HepG2 (cell line): ENCODE data around the gene NPAS2. TPM values are rescaled to one million over a fixed set of nuclear protein-coding genes. Genes with fewer than 3 reads are reported as not detected.

Experiments
- ATM ChIP-seq: fragments of 450-650 bp; IDR thresholded peaks from 2 replicates; pipeline ENCODE4 v1.7.1; 2017; ENCODE audit warnings: mild to moderate bottlenecking, borderline replicate concordance
- ATRX ChIP-seq: sonication (generic); formaldehyde crosslinking; IDR thresholded peaks from 2 replicates; pipeline ENCODE4 v1.4.0; 2020; ENCODE audit warnings: missing genetic modification reagents, borderline replicate concordance
- ETV5 ChIP-seq: IDR thresholded peaks from 2 replicates; pipeline ENCODE4 v1.6.1; 2018; ENCODE audit warnings: missing biosample characterization, missing genetic modification reagents, inconsistent platforms, borderline replicate concordance
- HNRNPL ChIP-seq: fragments of 200-400 bp; formaldehyde crosslinking; IDR thresholded peaks from 2 replicates; pipeline ENCODE4 v1.6.1; 2017; ENCODE audit warnings: mild to moderate bottlenecking, low read depth, low read length
- KLF6 ChIP-seq: IDR thresholded peaks from 2 replicates; pipeline ENCODE4 v1.8.0; 2016; ENCODE audit warnings: missing biosample characterization, missing genetic modification reagents
- MAZ ChIP-seq, 2 experiments: sonication (generic) in 1 of 2; formaldehyde crosslinking in 1 of 2; IDR thresholded peaks; 2 replicates each; pipeline versions ENCODE4 v1.5.0 to v1.6.1; 2012 to 2020; ENCODE audit warnings: low read depth in 2 of 2, mild to moderate bottlenecking in 2 of 2, borderline replicate concordance in 1 of 2, improper control_type of control experiment in 1 of 2, low read length in 1 of 2, missing genetic modification reagents in 1 of 2, moderate library complexity in 1 of 2
- MYC ChIP-seq: sonication (generic); formaldehyde crosslinking; IDR thresholded peaks from 2 replicates; pipeline ENCODE4 v1.9.0; 2021; ENCODE audit warnings: missing genetic modification reagents, borderline replicate concordance
- NFRKB ChIP-seq: fragments of 450-650 bp; IDR thresholded peaks from 2 replicates; pipeline ENCODE4 v1.6.1; 2017
- STAG1 ChIP-seq: sonication (generic); formaldehyde crosslinking; IDR thresholded peaks from 2 replicates; pipeline ENCODE4 v1.4.0; 2020; ENCODE audit warnings: missing genetic modification reagents
- ZNF224 ChIP-seq: sonication (generic); formaldehyde crosslinking; IDR thresholded peaks from 2 replicates; pipeline ENCODE4 v1.5.0; 2020; ENCODE audit warnings: mild to moderate bottlenecking, missing genetic modification reagents
- ZNF263 ChIP-seq: sonication (generic); formaldehyde crosslinking; IDR thresholded peaks from 2 replicates; pipeline ENCODE4 v1.4.0; 2020; ENCODE audit warnings: missing genetic modification reagents
- ZNF44 ChIP-seq: sonication (generic); formaldehyde crosslinking; IDR thresholded peaks from 2 replicates; pipeline ENCODE4 v1.5.1; 2020; ENCODE audit warnings: mild to moderate bottlenecking, missing genetic modification reagents
- ZNF7 ChIP-seq: IDR thresholded peaks from 2 replicates; pipeline ENCODE4 v1.6.1; 2016; ENCODE audit warnings: missing biosample characterization, missing genetic modification reagents
- ZNF850 ChIP-seq: sonication (generic); formaldehyde crosslinking; conservative IDR thresholded peaks from 2 replicates; pipeline ENCODE4 v1.9.0; 2021; ENCODE audit warnings: mild to moderate bottlenecking, missing genetic modification reagents
- ZNF891 ChIP-seq: sonication (generic); formaldehyde crosslinking; IDR thresholded peaks from 2 replicates; pipeline ENCODE4 v1.5.0; 2020; ENCODE audit warnings: mild to moderate bottlenecking, missing genetic modification reagents
- polyA plus RNA-seq, 8 experiments: library from polyadenylated mRNA; depleted of rRNA in 3 of 8; stranded (reverse) in 7 of 8; unstranded in 1 of 8; fragments of >200 nt; fragmentation: Illumina TruSeq in 4 of 8; extraction: Trizol in 4 of 8; gene quantifications; 2 replicates each; pipeline versions ENCODE4 v1.2.1 to v1.2.3, GENCODE V29; 2011 to 2016; ENCODE audit warnings: low read depth in 4 of 8, missing spikeins in 1 of 8, mixed read lengths in 1 of 8; ENCODE audit not compliant: insufficient read depth in 1 of 8
- total RNA-seq, 5 experiments: library from RNA; depleted of rRNA; stranded (reverse); fragments of >200 nt; fragmentation: Illumina TruSeq; extraction: Trizol; gene quantifications; 2 replicates each; pipeline ENCODE4 v1.2.3, GENCODE V29; 2016; ENCODE audit warnings: low read depth in 1 of 5
- TF ChIP-seq, protein P1 (sequence below): sonication (generic); formaldehyde crosslinking; conservative IDR thresholded peaks from 2 replicates; pipeline ENCODE4 v1.4.0; 2020; ENCODE audit warnings: mild to moderate bottlenecking, missing genetic modification reagents, moderate library complexity
- TF ChIP-seq, protein P2 (sequence below): sonication (generic); formaldehyde crosslinking; IDR thresholded peaks from 2 replicates; pipeline ENCODE4 v1.4.0; 2020; ENCODE audit warnings: mild to moderate bottlenecking, missing genetic modification reagents
- TF ChIP-seq, protein P3 (sequence below): sonication (generic); formaldehyde crosslinking; IDR thresholded peaks from 2 replicates; pipeline ENCODE4 v1.4.0; 2020; ENCODE audit warnings: missing genetic modification reagents
- TF ChIP-seq, protein P4 (sequence below): sonication (generic); formaldehyde crosslinking; IDR thresholded peaks from 2 replicates; pipeline ENCODE4 v1.4.0; 2020; ENCODE audit warnings: missing genetic modification reagents

NPAS2 gene
- total and polyA plus RNA-seq, 2 of the 13 experiments (the other 11 are each of a cell fraction or from before 2014, with no cell fraction given): 14.8 to 37.5 TPM

DNA sequence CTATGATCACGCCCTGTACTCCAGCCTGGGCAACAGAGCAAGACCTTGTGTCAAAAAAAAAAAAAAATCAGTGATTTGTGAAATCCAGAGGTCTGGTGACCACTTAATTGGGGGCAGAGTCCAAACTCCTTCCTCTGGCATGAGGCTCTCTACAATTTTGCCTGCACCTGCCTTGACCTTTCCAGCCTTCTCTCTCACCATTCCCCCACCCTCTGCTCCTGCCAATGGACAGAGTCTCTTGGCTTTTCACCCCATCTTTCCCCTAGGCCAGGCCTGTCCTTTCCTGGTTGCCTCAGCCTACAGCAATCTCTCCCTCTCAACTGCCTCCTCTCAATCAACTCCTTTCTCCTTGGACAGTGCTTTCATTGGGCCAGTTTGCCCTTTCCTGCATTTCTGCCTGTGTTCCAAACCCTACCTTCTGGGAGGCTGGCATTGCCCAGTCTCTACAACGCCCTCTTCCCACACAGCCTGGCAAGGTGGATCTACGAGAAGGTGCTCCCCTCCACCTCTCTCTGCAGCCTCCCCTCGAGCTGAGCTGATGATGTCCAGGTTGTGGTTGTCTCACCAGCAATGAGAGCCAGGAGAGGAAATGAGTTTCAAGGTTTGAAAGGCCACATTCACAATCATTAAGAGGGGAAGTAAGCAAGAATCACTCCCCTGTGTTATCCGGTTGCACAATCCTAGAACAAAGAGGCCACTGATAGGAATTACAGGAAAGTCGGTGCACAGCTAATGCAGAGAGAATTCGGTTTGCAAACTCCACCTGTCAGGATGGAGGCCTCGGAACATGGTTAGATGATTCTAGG lies 39.5 kb upstream of the NPAS2 start (continued):
- TF ChIP-seq, protein P1, sequence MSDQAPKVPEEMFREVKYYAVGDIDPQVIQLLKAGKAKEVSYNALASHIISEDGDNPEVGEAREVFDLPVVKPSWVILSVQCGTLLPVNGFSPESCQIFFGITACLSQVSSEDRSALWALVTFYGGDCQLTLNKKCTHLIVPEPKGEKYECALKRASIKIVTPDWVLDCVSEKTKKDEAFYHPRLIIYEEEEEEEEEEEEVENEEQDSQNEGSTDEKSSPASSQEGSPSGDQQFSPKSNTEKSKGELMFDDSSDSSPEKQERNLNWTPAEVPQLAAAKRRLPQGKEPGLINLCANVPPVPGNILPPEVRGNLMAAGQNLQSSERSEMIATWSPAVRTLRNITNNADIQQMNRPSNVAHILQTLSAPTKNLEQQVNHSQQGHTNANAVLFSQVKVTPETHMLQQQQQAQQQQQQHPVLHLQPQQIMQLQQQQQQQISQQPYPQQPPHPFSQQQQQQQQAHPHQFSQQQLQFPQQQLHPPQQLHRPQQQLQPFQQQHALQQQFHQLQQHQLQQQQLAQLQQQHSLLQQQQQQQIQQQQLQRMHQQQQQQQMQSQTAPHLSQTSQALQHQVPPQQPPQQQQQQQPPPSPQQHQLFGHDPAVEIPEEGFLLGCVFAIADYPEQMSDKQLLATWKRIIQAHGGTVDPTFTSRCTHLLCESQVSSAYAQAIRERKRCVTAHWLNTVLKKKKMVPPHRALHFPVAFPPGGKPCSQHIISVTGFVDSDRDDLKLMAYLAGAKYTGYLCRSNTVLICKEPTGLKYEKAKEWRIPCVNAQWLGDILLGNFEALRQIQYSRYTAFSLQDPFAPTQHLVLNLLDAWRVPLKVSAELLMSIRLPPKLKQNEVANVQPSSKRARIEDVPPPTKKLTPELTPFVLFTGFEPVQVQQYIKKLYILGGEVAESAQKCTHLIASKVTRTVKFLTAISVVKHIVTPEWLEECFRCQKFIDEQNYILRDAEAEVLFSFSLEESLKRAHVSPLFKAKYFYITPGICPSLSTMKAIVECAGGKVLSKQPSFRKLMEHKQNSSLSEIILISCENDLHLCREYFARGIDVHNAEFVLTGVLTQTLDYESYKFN (CRISPR knock-in tag): peak; percentile 94
- TF ChIP-seq KLF6 (CRISPR knock-in tag) (peak; percentile 53; the same call in 1 of the 2 replicates), ATM (no peak), ZNF263 (peak; percentile 99), MAZ (IDR thresholded peaks at IDR 0.05; ENCODE audit: borderline replicate concordance, low read depth, low read length) (0 out of 2 replicates have a peak, but pooled peaks have one; percentile 55), MAZ (CRISPR knock-in tag; IDR thresholded peaks at IDR 0.05; ENCODE audit: low read depth) (peak; percentile 64; the same call in 1 of the 2 replicates), ZNF224 (CRISPR knock-in tag) (no peak), ZNF891 (CRISPR knock-in tag) (no peak), ETV5 (CRISPR knock-in tag) (peak; percentile 100), ZNF44 (CRISPR knock-in tag) (no peak; the same call in 1 of the 2 replicates), ATRX (CRISPR knock-in tag) (0 out of 2 replicates have a peak, but pooled peaks have one; percentile 64), MYC (CRISPR knock-in tag) (peak; percentile 63), STAG1 (peak; percentile 24), HNRNPL (0 out of 2 replicates have a peak, but pooled peaks have one; percentile 71), ZNF850 (CRISPR knock-in tag) (no peak), ZNF7 (CRISPR knock-in tag) (no peak), NFRKB (no peak)
- TF ChIP-seq, protein P2, sequence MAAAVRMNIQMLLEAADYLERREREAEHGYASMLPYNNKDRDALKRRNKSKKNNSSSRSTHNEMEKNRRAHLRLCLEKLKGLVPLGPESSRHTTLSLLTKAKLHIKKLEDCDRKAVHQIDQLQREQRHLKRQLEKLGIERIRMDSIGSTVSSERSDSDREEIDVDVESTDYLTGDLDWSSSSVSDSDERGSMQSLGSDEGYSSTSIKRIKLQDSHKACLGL (CRISPR knock-in tag): peak; percentile 72; the same call in 1 of the 2 replicates
- TF ChIP-seq, protein P3, sequence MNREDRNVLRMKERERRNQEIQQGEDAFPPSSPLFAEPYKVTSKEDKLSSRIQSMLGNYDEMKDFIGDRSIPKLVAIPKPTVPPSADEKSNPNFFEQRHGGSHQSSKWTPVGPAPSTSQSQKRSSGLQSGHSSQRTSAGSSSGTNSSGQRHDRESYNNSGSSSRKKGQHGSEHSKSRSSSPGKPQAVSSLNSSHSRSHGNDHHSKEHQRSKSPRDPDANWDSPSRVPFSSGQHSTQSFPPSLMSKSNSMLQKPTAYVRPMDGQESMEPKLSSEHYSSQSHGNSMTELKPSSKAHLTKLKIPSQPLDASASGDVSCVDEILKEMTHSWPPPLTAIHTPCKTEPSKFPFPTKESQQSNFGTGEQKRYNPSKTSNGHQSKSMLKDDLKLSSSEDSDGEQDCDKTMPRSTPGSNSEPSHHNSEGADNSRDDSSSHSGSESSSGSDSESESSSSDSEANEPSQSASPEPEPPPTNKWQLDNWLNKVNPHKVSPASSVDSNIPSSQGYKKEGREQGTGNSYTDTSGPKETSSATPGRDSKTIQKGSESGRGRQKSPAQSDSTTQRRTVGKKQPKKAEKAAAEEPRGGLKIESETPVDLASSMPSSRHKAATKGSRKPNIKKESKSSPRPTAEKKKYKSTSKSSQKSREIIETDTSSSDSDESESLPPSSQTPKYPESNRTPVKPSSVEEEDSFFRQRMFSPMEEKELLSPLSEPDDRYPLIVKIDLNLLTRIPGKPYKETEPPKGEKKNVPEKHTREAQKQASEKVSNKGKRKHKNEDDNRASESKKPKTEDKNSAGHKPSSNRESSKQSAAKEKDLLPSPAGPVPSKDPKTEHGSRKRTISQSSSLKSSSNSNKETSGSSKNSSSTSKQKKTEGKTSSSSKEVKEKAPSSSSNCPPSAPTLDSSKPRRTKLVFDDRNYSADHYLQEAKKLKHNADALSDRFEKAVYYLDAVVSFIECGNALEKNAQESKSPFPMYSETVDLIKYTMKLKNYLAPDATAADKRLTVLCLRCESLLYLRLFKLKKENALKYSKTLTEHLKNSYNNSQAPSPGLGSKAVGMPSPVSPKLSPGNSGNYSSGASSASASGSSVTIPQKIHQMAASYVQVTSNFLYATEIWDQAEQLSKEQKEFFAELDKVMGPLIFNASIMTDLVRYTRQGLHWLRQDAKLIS: peak; percentile 38
- TF ChIP-seq, protein P4, sequence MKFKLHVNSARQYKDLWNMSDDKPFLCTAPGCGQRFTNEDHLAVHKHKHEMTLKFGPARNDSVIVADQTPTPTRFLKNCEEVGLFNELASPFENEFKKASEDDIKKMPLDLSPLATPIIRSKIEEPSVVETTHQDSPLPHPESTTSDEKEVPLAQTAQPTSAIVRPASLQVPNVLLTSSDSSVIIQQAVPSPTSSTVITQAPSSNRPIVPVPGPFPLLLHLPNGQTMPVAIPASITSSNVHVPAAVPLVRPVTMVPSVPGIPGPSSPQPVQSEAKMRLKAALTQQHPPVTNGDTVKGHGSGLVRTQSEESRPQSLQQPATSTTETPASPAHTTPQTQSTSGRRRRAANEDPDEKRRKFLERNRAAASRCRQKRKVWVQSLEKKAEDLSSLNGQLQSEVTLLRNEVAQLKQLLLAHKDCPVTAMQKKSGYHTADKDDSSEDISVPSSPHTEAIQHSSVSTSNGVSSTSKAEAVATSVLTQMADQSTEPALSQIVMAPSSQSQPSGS (CRISPR knock-in tag): peak; percentile 96
